HTERT RPE-1 (cell line): ENCODE data around the gene TCHP.
"Not testable (repeated sequence)": the region's sequence is repeated elsewhere in the genome, so short reads cannot be mapped to it uniquely, and the experiment has no call there.

Experiments
- in situ Hi-C: fragments of 300-500 bp; cut with MboI; formaldehyde crosslinking; loops from 4 replicates; pipeline ENCODE4 v1.14.3; 2020; ENCODE audit warnings: low sequenced_read_pairs

Gene TCHP

DNA sequence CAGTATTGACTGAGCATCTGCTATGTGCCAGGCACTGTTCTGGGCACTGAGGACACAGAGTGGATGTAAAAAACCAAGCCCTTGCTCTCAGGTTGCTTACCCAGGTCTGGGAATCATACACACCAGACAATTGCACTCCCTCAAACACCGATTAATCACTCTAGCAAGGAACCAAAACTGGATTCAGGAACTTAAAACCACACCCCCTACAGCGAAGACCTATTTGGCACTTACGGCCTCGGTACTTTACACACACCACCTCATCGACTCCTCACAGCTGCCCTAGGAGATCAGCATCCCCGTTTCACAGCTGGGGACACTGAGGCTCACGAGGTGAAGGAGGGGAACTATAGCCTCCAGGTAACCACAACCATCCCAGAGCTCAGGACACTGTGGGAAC is 21.3 kb upstream of the TCHP start:
- in situ Hi-C loops: no loop called here

DNA sequence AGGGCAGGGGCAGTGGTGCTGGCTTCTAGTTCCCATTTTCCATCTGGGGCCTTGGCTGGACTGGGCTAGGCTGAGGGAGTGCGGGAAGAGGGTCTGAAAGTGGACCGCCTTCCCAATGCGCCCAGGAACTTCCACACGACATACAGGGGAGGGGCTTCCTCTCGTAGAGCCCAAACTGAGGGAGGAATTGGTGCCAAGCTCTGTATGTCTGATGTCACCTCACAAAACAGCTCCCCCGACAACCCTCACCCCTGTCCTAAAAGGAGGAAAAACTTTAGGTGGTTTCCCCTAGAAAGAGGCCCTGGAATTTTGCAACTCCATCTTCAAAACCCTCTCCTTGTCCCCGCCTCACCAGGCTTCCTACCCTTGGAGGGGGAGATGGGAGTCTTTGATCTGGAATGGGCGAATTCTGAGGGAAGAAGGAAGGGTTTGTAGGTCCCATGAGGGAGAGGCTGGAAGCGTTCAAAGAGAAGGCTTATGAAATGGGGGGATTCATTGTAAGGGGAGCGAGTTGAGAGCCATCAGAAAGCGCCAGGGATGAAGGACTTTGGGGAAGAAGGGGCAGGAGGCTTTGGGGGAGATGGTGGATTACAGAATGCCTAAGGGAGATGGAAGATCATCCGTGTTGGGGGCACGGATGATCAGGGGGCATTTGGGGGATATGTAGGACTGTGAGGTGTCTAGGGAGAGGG is 20.6 kb upstream of the TCHP start:
- in situ Hi-C loops: no loop called here

DNA sequence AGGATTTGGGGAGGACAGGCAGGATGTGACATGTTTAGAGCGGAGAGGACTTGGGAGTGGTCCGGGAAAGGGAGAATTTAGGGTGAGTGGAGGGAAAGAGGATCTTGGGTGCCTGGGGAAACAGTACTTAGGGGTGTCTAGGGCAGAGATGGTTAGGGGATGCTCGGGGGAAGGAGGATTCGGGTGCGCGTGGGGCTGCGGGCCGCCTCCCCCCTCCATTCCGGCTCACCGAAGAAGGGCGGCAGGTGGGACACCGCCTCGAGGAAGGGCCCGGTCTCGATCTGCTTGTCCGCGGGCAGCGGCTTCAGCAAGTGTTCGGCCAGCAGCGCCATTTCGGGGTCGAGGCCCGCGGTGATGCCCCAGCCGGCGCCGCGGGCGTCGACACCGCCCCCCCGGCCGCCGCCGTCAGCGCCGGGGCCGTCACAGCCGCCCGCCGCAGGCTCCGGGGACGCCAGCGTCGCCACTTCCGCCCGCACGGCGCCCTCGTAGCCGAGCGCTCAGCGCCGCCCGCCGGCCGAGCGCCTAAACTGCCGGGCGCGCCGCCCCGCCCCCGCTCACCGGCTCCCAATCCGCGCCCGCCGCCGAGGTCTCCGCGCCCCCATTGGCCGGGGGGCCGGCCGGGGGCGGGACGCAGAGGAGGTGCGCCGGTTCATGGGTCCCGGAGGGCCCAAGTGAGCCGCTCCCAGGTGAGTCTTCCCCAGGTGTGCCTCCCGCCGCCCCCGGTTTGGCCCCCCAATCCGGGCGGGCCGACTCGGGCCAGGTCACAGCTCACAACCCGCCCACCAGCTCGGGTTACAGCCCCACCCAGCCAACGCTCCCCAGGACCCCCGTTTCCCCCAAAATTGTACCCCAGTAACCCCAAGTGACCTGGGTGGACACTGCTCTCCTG is 19.8 kb upstream of the TCHP start, which contains the start of gene GLTP:
Gene GLTP (minus strand): TSS at position 499 of the 889 bp plus-strand sequence. CDS start 167 bp downstream, at position 332.
- in situ Hi-C loops: no loop called here

DNA sequence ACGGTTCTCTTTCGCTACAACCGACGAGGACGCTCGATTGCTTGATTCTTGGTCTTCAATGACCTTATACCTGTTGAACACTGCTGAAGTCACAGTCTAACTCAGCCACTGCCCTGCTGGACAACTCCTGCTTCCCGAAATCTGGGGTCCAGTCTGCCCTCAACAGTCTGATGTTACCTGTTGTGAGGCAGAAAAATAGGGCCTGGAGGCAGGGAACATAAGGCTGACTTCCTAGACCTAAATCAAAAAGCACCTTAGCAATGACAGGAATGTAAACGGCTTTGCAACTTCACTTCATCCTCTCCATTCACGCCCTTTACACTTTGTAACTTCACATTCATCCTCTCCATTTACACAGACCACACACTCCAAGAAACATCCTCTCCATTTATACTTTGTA is 19.1 kb upstream of the TCHP start:
- in situ Hi-C loops: no loop called here

DNA sequence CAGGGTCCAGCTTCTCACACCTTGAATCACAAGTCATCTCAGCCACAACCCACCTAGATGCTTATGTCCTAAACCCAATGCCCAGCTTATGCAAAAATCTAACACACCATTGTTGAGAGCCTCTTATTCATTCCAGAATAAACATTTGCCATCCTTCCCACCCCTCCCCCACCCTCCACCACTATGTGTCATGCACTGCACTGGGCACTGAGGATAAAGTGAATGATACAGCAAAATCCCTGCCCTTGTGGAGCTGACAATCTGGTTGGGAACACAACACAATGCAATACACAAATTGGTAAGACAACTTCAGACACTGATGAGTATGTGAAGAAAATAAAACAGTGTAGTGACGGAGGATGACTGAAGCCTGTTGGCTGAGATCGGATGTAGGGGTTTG is 18.3 kb upstream of the TCHP start:
- in situ Hi-C loops: no loop called here

DNA sequence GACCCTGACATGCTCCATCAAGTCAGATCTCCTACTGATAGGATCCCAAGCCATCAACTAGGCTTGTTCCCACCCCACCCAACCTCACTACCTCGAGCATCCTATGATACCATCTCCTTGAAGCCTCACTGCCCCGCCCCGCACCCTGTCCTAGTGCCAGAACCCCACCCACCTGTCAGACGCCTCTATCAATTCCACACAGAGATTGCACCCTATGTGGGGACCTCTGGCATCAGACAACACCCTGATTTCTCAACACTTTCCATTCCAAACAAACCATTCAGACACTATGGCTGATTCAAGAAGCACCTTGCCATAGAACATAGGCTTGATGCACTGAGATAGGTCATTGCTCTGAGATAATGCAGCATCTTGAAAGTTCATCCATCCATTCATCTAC is 16.6 kb upstream of the TCHP start:
- in situ Hi-C loops: no loop called here

DNA sequence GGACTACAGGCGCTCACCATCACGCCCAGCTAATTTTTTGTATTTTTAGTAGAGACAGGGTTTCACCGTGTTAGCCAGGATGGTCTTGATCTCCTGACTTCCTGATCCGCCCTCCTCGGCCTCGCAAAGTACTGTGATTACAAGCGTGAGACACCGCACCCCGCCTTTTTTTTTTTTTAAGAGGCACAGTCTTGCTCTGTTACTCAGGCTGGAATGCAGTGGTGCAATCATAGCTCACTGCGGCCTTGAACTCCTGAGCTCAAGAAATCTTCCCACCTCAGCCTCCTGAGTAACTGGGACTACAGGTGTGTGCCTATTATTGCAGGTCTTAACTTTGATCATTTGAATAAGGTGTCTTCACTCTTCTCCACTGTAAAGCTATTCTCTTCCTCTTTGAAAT is 14.5 kb upstream of the TCHP start:
- in situ Hi-C loops: no loop called here

DNA sequence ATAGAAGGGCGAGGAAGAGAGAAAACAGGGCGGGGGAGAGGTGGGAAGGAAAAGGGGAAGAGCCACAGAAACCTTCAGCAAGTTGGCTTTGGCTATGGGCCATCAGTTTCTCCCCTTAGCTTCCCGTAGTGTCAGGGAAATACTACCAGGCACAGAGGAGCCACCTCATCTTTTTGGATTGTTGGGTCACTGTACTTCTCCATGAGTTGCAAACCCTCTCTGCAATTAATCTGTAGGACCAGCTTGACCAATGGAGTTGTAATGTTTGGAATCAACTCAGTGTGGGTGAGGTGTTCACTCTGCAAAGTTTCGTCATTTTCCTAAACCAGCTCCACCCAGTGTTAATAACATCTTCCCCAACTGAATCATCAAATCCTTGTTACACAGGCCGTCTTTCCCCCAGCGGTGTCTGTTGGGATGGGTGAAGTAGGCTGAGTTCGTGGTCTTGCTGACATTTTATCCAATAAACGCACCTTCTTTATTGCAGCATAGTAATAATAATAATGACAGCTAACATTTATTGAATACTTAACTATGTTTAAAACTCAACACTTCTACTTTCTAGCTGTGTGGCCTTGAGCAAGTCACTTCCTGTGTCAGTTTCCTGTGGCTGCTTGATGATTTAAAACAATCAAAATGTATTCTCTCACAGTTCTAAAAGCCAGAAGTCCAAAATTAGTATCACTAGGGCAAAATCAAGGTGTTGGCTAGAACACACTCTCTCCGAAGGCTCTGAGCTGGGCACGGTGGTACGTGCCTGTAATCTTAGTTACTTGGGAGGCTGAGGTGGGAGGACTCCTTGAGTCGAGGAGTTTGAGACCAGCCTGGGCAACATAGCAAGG is 11.7 kb upstream of the TCHP start:
- in situ Hi-C loops: no loop called here

DNA sequence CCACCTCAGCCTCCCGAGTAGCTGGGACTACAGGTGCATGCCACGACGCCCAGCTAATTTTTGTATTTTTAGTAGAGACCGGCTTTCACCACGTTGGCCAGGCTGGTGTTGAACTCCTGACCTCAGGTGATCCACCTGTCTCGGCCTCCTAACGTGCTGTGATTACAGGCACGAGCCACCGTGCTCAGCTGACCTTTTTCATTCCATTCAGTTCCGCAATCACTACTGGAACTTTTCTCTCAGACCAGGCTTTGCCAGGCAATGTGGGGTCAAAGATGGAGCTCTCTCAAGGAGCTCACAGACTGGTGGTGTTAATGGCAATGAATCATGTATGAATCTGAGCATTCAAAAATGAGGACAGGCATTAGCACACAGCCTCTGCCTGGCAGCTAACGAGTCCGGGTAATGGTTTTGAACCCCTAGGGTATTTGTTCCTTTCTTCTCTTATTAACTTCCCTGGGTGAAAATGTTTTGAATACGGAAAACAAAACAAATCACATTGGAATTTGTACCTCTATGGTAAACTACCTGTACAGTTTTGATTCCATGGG is 9.4 kb upstream of the TCHP start:
- in situ Hi-C loops: no loop called here

DNA sequence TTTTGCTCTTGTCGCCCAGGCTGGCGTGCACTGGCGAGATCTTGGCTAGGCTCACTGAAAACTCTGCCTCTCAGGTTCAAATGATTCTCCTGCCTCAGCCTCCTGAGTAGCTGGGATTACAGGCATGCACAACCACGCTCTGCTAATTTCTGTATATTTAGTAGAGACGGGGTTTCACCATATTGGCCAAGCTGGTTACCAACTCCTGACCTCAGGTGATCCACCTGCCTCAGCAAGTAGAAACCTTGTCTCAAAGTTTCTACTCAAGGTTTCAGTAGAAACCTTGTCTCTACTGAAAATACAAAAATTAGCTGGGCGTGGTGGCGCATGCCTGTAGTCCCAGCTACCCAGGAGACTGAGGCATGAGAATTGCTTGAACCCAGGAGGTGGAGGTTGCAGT is 8.3 kb upstream of the TCHP start:
- in situ Hi-C loops: not testable (repeated sequence)

DNA sequence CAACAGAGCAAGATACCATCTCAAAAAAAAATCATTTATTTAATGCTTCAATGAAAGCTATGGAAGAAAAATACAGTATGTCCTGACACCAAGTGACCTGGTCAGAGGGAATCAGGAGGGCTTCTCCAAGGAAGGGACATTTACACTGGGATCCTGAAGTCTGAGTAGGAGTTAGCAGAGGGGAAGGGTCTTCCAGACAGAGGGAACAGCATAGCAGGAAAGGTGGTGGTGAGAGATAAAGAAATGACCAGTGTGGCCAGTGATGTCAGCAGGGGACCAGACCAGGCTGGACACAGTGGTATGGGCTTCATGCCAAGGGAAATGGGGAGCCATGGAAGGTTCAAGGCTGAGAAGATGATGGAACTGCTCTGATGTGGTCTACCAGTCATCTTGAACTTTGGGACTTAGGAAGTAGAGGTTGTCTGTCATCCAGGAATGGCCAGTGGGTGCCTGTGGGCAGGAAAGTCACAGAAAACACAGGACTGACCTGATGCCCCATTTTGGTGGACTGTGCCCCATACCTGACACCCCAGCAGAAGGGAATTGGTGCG is 7.8 kb upstream of the TCHP start:
- in situ Hi-C loops: no loop called here

DNA sequence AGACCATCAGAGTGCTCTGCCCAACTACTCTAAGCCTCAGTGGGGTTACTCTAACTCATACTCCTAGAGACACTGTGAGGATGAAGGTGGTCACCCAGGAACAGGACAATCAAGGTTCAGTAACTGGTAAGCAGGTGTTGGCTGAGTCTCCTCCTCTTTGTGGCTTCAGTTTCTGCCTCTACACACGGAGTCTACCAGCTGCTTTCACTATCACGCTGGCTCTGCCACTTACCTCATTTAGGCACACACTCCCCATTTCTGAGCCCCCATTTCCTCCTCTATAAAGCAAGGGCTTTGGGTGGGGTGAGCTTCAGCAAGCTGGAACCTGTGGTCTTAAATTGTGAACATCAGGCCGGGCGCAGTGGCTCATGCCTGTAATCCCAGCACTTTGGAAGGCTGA is 7.3 kb upstream of the TCHP start:
- in situ Hi-C loops: no loop called here

DNA sequence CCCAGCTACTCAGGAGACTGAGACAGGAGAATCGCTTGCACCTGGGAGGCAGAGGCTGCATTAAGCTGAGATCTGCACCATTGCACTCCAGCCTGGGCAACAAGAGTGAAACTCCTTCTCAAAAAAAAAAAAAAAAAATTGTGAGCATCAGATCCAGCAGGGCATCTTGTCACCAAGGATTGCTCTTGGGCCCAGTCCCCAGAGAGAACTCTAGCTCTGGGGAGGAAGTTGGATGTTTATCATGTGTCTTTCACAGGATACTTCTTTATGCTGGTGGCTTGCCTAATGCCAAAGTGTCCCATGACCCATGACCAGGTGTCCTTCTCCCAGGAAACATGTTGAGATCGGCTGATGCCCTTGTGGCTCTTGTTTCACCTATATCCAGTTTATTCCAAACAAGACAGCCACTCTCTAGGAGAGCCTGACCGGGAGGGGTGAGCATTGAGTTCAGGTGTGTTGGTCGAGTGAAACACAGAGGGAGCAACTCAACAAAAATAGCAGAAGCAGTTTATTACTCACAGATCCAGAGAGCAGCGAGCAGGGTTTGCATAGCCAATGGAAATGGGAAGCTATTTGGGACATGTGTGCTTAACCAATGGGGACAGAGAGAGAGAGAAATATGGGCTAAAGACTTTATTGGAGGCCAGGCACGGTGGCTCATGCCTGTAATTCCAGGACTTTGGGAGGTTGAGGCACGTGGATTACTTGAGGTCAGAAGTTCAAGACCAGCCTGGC is 6.6 kb upstream of the TCHP start:
- in situ Hi-C loops: no loop called here

DNA sequence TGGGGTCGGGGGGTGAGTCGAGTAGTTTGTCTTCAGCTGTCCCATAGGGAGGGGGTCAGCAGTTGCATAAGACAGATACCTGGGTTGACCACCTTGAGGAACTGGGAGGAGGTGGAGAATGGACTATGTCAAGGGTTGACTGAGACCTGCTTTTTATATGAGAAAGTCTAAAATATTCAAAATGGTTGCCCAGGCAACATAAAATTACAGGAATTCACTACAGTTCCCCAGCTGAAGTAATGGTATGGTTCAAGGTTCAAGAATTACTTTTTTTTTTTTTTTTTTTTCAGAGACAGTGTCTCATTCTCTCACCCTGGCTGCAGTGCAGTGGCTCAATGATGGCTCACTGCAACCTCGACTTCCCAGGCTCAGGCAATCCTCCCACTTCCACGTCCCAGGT is 5.1 kb upstream of the TCHP start:
- in situ Hi-C loops: no loop called here

DNA sequence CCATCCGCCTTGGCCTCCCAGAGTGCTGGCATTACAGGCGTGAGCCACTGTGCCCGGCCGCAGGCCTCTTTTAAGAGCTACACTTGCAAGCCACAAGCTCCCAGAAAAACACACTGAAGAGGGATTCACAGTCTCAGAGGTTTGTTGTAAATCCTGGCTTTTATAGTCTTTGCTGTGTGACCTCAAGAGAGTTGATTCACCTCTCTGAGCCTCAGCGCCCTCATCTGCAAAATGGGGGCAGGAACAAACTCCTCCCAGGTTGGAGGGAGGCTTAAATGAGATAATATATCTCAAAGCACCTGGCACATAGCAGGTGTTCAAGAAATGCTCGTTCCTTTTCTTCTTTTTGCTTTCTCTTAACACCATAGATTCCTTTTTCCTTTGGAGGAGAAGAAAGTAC is 3.9 kb upstream of the TCHP start:
- in situ Hi-C loops: no loop called here

DNA sequence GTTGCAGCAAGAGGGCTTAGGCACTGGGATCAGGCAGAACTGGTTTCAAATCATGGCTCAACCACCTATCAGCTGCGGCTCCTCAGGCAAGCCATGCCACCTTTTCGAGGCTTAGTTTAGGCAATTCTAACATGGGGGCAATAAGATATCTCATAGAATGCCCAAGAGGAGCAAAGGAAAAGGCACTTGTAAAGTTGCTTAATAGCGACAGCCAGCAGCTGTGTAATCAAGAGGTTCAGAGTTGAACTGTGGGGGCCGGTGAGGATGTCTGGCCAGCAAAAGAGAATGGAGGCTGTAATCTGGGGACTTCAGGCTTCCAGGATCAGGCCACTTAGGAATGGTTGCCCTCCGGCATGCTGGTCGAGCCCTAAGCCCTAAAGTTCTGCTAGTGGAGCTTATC is 3.0 kb upstream of the TCHP start:
- in situ Hi-C loops: no loop called here

DNA sequence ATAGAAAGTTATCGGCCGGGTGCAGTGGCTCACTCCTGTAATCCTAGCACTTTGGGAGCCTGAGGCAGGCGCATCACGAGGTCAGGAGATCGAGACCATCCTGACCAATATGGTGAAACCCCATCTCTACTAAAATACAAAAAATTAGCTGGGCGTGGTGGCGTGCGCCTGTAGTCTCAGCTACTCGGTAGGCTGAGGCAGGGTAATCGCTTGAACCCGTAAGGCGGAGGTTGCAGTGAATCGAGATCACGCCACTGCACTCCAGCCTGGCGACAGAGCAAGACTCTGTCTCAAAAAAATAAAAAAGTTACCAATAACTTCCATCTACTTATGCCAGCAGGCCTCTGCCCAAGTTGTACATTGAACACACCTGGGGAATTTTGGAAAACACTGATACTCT is 729 bp upstream of the TCHP start:
- in situ Hi-C loops: not testable (repeated sequence)

DNA sequence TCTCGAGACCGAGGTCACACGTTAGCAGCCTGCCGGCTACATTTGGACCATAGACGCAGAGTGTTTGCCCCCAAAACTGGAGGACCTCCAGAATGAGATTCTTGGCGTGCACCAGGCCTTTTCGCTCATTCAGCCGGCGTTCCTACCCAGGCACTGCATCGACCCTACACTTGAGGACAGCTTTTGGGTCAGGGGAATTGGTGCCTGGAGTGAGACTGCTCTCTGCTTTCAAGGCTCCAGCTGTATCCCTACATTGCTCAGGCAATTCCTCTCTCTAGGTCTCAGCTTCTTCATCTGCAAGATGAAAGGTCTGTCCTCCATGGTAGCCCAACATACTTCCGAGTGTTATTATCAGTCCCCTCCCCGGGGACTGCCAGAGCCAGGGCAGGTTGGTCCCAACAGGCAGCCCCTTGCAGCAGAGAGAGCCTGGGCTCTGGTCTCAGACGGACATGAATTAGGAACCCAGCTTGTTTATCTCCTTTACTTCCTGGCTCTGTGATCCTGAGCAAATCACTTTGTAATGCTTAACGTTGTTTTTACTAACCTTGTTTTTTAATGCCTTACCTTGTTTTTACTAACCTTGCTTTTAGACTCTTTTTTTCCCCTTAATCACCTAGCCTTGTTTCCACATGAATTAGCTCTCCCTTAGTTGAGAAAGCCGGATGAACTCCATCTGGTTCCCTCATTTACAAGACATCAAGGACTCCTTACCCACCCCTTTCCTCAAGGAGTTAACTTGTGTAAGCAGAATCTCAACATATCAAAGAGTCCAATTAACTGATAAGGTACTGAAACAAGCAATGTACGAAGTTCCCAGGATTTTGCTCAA is 892 bp downstream of the TCHP start:
- in situ Hi-C loops: no loop called here

DNA sequence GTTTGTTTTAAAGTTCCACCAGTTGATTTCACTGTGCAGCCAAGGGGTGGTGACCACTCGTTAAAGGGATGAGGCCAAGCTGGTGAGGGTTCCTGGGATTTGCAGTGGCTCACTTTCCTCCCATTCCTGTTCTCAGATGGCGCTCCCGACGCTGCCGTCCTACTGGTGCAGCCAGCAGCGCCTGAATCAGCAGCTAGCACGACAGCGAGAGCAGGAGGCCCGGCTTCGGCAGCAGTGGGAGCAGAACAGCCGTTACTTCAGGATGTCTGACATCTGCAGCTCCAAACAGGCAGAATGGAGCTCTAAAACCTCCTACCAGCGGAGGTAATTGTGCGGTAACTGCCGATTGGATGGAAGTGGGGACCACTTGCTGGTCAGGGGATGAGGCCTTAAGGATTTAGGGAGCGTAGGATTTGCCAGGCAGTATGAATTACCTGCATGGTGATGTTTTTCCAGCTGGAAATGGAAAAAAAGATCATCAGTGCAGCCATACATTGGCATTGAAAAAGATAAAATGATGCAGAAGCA is 2.9 kb downstream of the TCHP start:
- in situ Hi-C loops: no loop called here
